MV-4-11 (cell line): ENCODE measurements around the gene CHCHD2.
"Not testable (repeated sequence)": the region's sequence is repeated elsewhere in the genome, so short reads cannot be mapped to it uniquely, and the experiment has no call there.

Experiments
- DNase-seq: peaks from one replicate; lab custom pipeline; 2025; lab: John Stamatoyannopoulos, UW

Gene CHCHD2, protein sequence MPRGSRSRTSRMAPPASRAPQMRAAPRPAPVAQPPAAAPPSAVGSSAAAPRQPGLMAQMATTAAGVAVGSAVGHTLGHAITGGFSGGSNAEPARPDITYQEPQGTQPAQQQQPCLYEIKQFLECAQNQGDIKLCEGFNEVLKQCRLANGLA

GRCh38 chr7:56106108-56107073 is at the start of gene CHCHD2:
CHCHD2 (minus strand) TSS chr7:56106476; CDS start chr7:56106413, 63 bp downstream.
- peak; percentile 99 for DNase-seq

GRCh38 chr7:56131062-56131461 is 24.8 kb upstream of the CHCHD2 start:
- DNase-seq = not testable (repeated sequence)

GRCh38 chr7:56127241-56127975 is 21.1 kb upstream of the CHCHD2 start:
- DNase-seq = no peak

DNA sequence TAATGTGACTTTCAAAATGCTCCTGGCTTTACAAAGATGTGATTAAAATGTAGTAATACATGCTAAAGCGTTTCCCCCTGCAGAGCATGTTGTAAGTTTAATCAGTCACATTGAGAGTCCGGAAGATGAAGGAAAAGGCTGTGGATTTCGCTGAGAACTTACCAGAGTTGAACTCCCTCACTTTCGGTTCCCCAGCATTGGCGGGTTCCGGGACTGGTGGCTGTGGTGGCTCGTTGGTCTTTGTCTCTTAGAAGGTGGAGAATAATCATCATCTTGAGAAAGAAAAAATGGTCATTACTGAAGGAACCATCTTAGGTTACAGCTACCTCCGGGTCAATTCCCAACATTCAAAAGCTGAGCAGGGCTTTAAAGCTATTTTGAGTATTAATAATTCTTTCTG is 19.6 kb upstream of the CHCHD2 start:
- peak; percentile 57 for DNase-seq

DNA sequence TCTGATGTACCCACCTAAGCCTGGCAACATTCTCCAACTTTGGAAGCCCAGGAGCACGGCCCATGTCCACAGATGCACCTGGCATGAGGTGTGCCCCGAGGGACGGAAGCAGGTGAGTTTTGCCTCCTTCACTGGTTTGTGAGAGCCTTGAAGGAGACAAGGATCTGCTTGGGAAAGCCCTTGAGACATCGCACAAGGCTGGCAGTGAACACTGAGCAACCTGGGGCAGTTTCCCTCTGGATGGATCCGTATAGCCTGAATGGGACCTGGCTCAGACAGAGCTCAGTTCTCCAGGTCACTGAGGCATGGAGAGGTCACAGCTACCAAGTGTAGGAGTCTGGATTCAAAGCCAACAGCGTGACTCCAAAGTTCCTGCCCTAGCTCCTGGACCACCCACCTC is 18.7 kb upstream of the CHCHD2 start:
- no peak for DNase-seq

GRCh38 chr7:56121440-56121839 is 15.2 kb upstream of the CHCHD2 start:
- no peak for DNase-seq

- no peak for DNase-seq
Measured at GRCh38 chr7:56115852-56116538, 9.7 kb upstream of the CHCHD2 start, which contains the start of gene NUPR2. NUPR2 (minus strand) TSS chr7:56116417; CDS start chr7:56116314, 103 bp downstream.

- DNase-seq = not testable (repeated sequence)
Measured at GRCh38 chr7:56112244-56112643, 6.0 kb upstream of the CHCHD2 start.

DNA sequence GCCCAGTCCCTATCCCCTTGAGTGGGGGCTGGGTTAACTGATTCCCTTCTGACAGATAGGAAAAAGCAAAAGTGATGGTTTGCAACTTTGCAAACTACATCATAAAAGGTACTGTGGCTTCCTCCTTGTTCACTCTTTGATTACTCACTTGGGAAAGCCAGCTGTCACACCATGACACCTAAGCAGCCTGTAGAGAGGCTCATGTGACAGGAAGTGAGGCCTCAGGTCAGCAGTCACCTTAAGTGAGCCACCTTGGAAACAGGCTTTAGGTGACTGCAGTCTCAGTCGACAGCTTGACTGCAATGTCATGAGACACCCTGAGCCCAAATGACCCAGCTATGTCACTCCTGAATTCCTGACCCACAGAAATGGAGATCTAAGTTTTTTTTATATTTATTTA is 4.3 kb upstream of the CHCHD2 start:
- no peak for DNase-seq

DNA sequence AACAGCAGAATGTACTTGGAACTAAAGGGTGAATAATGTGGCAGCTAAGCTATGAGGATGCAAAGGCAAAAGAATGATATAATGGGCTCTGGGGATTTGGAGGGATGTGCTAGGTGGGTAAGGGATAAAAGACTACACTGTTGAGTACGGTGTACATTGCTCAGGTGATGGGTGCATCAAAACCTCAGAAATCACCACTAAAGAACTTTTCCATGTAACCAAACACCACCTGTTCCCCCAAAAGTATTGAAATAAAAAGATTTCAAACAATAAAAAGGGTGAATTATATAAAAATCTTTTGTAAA is 1.6 kb upstream of the CHCHD2 start:
- no peak for DNase-seq

DNA sequence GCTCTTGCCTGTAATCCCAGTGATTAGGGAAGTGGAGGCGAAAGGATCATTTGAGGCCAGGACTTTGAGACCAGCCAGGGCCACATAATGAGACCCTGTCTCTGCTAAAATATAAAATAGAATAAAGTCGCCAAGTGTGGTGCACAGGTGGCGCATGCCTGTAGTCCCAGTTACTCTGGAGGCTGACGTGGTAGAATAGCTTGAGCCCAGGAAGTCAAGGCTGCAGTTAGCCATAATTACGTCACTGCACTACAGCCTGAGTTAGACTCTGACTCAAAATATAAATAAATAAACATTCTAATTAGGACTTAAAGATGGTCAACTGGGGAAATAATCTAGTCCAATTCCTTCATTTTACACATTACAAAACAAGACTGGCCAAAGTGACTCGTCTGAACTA is 768 bp downstream of the CHCHD2 start:
- peak; percentile 31 for DNase-seq

DNA sequence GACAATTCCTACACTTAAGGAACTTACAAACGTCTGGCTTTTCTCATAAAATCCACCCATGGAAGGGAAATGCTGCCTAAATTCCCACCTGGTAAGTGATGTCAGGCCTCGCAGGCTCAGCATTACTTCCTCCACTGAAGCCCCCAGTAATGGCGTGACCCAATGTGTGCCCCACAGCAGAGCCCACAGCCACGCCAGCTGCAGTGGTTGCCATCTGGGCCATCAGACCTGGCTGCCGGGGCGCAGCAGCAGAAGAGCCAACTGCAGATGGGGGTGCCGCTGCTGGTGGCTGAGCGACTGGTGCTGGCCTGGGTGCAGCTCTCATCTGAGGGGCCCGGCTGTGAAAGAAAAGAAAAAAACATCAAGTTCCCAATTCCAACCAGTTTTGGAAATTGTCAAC is 2.1 kb downstream of the CHCHD2 start:
- not testable (repeated sequence) for DNase-seq

DNA sequence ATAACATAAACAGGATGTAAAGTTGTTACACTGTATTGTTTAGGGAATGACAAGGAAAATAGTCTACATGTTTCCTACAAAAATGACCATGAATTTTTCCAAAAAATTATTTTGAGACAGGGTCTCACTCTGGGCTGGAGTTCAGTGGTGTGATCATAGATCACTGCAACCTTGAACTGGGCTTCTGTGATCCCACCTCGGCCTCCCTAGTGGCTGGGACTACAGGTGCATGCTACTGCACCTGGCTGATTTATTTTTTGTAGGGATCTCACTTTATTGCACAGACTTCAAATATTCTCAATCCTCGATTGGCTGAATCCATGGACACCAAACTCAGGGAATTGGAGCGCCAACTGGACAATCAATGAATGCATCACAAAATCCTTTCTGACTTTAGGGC is 6.6 kb downstream of the CHCHD2 start:
- DNase-seq = no peak

GRCh38 chr7:56098187-56099008 is 7.9 kb downstream of the CHCHD2 start:
- DNase-seq = not testable (repeated sequence)

DNA sequence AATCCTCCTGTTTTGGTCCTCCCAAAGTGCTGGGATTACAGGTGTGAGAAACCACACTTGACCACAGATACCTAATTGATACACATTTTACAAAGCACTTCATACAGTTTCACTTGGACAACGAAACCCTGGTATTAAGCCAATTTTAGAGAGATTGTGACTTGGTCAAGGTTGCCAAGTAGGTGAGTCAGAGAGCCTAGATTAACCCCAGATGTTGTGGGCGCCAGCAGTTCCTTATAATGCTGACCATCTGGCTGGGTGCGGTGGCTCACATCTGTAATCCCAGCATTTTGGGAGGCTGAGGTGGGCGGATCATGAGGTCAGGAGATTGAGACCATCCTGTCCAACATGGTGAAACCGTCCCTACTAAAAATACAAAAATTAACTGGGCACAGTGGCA is 8.6 kb downstream of the CHCHD2 start:
- DNase-seq = peak; percentile 79

- DNase-seq = no peak
Measured at GRCh38 chr7:56092789-56093531, 13.3 kb downstream of the CHCHD2 start, which contains the start of gene PHKG1. PHKG1 (minus strand) TSS chr7:56092952; CDS start chr7:56088941, 4,011 bp downstream.

DNA sequence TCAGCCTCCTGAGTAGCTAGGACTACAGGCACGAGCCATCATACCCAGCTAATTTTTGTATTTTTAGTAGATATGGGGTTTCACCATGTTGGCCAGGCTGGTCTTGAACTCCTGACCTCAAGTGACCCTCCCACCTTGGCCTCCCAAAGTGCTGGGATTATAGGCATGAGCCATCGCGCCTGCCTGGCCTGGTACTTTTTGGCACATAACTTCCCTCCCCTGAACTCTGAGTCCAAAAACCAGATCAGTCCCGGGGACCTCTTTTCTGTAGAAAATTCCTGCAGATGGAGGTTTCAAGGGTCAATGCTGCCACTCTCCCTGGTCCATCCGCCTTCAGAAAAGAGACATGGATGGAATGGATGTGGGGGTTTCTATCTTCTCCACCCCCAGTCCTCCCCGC is 13.9 kb downstream of the CHCHD2 start:
- DNase-seq = not testable (repeated sequence)

DNA sequence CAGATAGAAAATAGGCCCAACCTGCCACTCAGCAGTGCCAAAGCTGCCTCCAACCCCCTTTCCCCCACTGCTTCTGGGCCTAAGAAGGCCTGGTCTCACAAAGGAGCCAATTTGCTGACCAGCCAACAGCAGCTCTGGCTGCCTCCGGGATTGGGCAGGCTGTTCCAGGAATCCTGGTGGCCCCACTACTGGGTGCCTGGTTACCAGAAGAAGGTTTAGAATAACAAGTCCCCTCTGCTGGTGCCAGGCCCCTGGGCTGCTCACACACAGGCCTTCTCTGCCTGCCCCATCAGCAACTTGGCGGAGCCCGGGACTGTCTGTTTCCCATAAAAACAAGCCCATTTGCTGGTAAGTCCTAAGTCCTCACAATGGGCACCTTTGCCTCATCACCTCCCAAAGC is 14.7 kb downstream of the CHCHD2 start:
- no peak for DNase-seq

DNA sequence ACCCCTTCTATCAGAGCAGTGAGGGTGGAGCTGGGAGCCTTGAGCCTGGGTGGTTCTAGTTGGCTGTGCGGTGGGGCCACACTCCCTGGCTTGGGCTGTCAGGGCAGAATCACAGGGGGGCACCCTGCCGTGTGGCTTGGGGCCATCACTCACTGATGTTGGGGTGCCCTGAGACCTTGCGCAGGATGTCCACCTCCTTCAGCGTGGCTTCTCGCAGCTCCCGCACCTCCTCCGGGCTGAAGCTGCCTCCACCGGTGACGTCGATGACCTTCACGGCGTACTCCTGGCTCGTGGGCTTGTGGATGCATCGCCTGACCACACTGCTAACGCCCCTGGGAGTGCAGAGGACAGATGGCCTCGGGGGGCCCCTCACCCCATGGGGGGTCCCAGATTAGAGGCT is 18.8 kb downstream of the CHCHD2 start:
- DNase-seq = no peak

- no peak for DNase-seq
Measured at GRCh38 chr7:56086761-56087160, 19.5 kb downstream of the CHCHD2 start.
